Panc1 (cell line): ENCODE measurements around the gene MSN. TPM values are rescaled to one million over a fixed set of nuclear protein-coding genes. Genes with fewer than 3 reads are reported as not detected.
"Not testable (repeated sequence)": the region's sequence is repeated elsewhere in the genome, so short reads cannot be mapped to it uniquely, and the experiment has no call there.

Experiments
- ATAC-seq: fragments of 200-7000 bp; cut with Tn5 transposase; 2 replicates; pipeline ENCODE4 v1.9.1; 2020; ENCODE audit warnings: mild to moderate bottlenecking, moderate library complexity
- Bru-seq: library from RNA; stranded (reverse); fragments of 400-500 nt; gene quantifications from one replicate; lab custom pipeline; 2021; lab: Mats Ljungman, UMichigan
- BruChase-seq, 2 experiments: library from RNA; stranded (reverse); fragments of 400-500 nt; gene quantifications; one replicate each; lab custom pipeline; 2021; lab: Mats Ljungman, UMichigan
- BruUV-seq: library from RNA; stranded (reverse); fragments of 400-500 nt; replicated peaks from 2 replicates; lab custom pipeline; 2021; lab: Mats Ljungman, UMichigan
- CTCF ChIA-PET: fragments of 300-600 bp; sonication (Branson Sonifier 250); formaldehyde crosslinking; loops from one replicate; lab custom pipeline; 2022; ENCODE audit warnings: antibody characterized with exemption; lab: Charles Lee
- POLR2A ChIA-PET: fragments of 300-600 bp; sonication (Branson Sonifier 250); formaldehyde crosslinking; loops from one replicate; lab custom pipeline; 2022; ENCODE audit warnings: antibody characterized with exemption; lab: Charles Lee
- DNase-seq: peaks from one replicate; pipeline ENCODE4 v3.0.0-alpha.2; 2010; ENCODE audit warnings: low read depth, low spot score
- H3K27ac ChIP-seq: 2 replicates; pipeline ENCODE4 v1.5.1; 2011; ENCODE audit warnings: mild to moderate bottlenecking, low read length, inconsistent platforms
- H3K27me3 ChIP-seq: fragments of 200-500 bp; sonication (Bioruptor generic); 2 replicates; pipeline ENCODE4 v1.6.0; 2014; ENCODE audit warnings: low read length, inconsistent platforms; ENCODE audit not compliant: control insufficient read depth, insufficient read depth
- H3K36me3 ChIP-seq: fragments of 200-500 bp; sonication (Bioruptor generic); 2 replicates; pipeline ENCODE4 v1.5.1; 2014; ENCODE audit warnings: inconsistent platforms, mild to moderate bottlenecking, low read length, moderate library complexity; ENCODE audit not compliant: control insufficient read depth, insufficient read depth
- H3K4me1 ChIP-seq: 2 replicates; pipeline ENCODE4 v1.5.1; 2011; ENCODE audit warnings: inconsistent platforms, mild to moderate bottlenecking, low read length, moderate library complexity; ENCODE audit not compliant: control insufficient read depth, insufficient read depth
- H3K4me3 ChIP-seq, 2 experiments: 2 replicates each; pipeline ENCODE4 v1.5.1; 2011 to 2012; ENCODE audit warnings: low read depth in 2 of 2, low read length in 2 of 2, mild to moderate bottlenecking in 2 of 2, inconsistent platforms in 1 of 2, moderate library complexity in 1 of 2
- H3K9me3 ChIP-seq: fragments of 200-500 bp; sonication (Bioruptor generic); 2 replicates; pipeline ENCODE4 v1.5.1; 2014; ENCODE audit warnings: low read depth, mild to moderate bottlenecking, inconsistent platforms, low read length, moderate library complexity; ENCODE audit not compliant: control insufficient read depth, insufficient read depth
- POLR2AphosphoS5 ChIP-seq: IDR thresholded peaks from 2 replicates; pipeline ENCODE4 v1.6.1; 2012; ENCODE audit warnings: mild to moderate bottlenecking, low read depth, low read length, moderate library complexity
- SIN3A ChIP-seq: IDR thresholded peaks from 2 replicates; pipeline ENCODE4 v1.6.1; 2012; ENCODE audit warnings: low read depth, mild to moderate bottlenecking, low read length, moderate library complexity, borderline replicate concordance; ENCODE audit not compliant: insufficient read depth
- TCF7L2 ChIP-seq: IDR thresholded peaks from 2 replicates; pipeline ENCODE4 v1.6.1; 2011; ENCODE audit warnings: mild to moderate bottlenecking, low read depth, low read length, inconsistent platforms
- in situ Hi-C: cut with HindIII; loops from 2 replicates; pipeline ENCODE4 v1.10.0; 2016; ENCODE audit warnings: low sequenced_read_pairs, low pct_unique_long_range_greater_than_20kb
- intact Hi-C: fragments of 100-400 bp; cut with micrococcal nuclease; formaldehyde crosslinking; loops from one replicate; pipeline ENCODE4 v1.10.0; 2022; ENCODE audit not compliant: unreplicated experiment
- long read RNA-seq: library from polyadenylated mRNA; unstranded; transcript quantifications from one replicate; pipeline ENCODE4 v2.0.0, GENCODE V29; 2021; ENCODE audit not compliant: unreplicated experiment
- polyA plus RNA-seq: library from polyadenylated mRNA; unstranded; fragments of >200 nt; gene quantifications from one replicate; pipeline ENCODE4 v1.2.1, GENCODE V29; 2012; ENCODE audit warnings: missing spikeins; ENCODE audit not compliant: insufficient read length
- total RNA-seq: library from RNA; stranded (reverse); gene quantifications from one replicate; pipeline ENCODE4 v1.2.1, GENCODE V29; 2021; ENCODE audit not compliant: unreplicated experiment
- TF ChIP-seq, protein P1 (sequence below), 2 experiments: IDR thresholded peaks; 2 replicates each; pipeline ENCODE4 v1.6.1; 2011 to 2012; ENCODE audit warnings: low read depth in 2 of 2, control low read depth in 1 of 2, low read length in 1 of 2, mild to moderate bottlenecking in 1 of 2, moderate library complexity in 1 of 2; ENCODE audit not compliant: insufficient read depth in 1 of 2
- TF ChIP-seq, protein P2 (sequence below): fragments of 450-650 bp; IDR thresholded peaks from 2 replicates; pipeline ENCODE4 v1.5.1; 2017; ENCODE audit warnings: mild to moderate bottlenecking

Gene MSN
- 185 TPM for total RNA-seq
- 166 TPM for polyA plus RNA-seq
- Bru-seq, nascent RNA: percentile 84 among the genes with signal in this experiment
- BruChase-seq, experiment 1, labeled RNA remaining after a 2-hour chase: percentile 79 among the genes with signal in this experiment
- percentile 90 among the genes with signal in this experiment for BruChase-seq, experiment 2, labeled RNA remaining after a 6-hour chase
- long read RNA-seq, transcript MSN-201 (13 exons, 3,944 nt): major isoform, 50 of 127 reads
- long read RNA-seq, partial matches to known transcripts: 69 of 127 reads
- long read RNA-seq, other reads (novel, unspliced or antisense): 8 of 127 reads

DNA sequence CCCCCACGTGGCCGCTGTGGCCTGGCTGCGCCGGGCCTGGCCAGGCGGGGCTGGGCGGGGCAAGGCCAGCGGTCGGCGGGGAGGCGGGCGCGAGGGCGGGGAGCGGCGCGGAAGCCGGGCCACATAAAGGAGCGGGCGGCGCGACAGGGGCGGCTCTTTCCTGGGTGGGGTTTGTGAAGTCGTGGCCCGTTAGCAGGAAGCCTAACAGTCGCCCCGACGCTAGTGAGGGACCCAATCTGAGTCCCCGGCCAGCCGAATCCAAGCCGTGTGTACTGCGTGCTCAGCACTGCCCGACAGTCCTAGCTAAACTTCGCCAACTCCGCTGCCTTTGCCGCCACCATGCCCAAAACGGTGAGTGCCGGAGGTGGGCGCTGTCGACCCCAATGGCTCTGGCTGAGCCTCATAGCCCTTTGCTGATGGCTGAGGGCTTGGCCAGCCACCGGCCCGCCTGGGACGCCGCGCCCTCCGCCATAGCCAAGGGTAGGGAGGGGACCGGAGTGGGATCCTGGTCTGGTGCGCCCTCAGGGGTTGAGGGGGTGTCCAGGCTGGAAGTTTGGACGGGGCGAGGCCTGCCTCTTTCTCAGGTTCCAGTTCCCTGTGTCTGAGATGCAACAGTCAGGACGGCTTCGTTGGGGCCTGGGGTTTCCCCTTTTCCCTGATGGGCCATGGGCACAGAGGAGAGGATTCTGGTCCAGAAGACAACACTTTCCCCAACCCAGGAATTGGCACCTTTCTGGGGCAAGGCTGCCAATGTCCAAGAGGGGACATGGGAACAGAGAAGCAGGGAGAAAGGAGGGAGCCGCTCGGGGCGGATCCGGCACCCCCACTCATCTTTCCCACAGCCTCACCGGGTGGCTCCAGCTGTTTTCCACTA lies at the start of gene MSN:
MSN (plus strand) TSS at position 152 of the 874 bp plus-strand sequence; CDS start at position 340, 188 bp downstream.
- TF ChIP-seq, protein P1, sequence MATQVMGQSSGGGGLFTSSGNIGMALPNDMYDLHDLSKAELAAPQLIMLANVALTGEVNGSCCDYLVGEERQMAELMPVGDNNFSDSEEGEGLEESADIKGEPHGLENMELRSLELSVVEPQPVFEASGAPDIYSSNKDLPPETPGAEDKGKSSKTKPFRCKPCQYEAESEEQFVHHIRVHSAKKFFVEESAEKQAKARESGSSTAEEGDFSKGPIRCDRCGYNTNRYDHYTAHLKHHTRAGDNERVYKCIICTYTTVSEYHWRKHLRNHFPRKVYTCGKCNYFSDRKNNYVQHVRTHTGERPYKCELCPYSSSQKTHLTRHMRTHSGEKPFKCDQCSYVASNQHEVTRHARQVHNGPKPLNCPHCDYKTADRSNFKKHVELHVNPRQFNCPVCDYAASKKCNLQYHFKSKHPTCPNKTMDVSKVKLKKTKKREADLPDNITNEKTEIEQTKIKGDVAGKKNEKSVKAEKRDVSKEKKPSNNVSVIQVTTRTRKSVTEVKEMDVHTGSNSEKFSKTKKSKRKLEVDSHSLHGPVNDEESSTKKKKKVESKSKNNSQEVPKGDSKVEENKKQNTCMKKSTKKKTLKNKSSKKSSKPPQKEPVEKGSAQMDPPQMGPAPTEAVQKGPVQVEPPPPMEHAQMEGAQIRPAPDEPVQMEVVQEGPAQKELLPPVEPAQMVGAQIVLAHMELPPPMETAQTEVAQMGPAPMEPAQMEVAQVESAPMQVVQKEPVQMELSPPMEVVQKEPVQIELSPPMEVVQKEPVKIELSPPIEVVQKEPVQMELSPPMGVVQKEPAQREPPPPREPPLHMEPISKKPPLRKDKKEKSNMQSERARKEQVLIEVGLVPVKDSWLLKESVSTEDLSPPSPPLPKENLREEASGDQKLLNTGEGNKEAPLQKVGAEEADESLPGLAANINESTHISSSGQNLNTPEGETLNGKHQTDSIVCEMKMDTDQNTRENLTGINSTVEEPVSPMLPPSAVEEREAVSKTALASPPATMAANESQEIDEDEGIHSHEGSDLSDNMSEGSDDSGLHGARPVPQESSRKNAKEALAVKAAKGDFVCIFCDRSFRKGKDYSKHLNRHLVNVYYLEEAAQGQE (IDR thresholded peaks at IDR 0.05; ENCODE audit: insufficient read depth in 1 of 2, low read depth in 2 of 2, low read length in 1 of 2): no peak
- no peak; the same call in none of the 2 replicates for TF ChIP-seq POLR2AphosphoS5
- 0 out of 2 replicates have a peak, but pooled peaks have one; percentile 27 for TF ChIP-seq TCF7L2
- TF ChIP-seq, protein P2, sequence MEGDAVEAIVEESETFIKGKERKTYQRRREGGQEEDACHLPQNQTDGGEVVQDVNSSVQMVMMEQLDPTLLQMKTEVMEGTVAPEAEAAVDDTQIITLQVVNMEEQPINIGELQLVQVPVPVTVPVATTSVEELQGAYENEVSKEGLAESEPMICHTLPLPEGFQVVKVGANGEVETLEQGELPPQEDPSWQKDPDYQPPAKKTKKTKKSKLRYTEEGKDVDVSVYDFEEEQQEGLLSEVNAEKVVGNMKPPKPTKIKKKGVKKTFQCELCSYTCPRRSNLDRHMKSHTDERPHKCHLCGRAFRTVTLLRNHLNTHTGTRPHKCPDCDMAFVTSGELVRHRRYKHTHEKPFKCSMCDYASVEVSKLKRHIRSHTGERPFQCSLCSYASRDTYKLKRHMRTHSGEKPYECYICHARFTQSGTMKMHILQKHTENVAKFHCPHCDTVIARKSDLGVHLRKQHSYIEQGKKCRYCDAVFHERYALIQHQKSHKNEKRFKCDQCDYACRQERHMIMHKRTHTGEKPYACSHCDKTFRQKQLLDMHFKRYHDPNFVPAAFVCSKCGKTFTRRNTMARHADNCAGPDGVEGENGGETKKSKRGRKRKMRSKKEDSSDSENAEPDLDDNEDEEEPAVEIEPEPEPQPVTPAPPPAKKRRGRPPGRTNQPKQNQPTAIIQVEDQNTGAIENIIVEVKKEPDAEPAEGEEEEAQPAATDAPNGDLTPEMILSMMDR: peak; percentile 24; the same call in 1 of the 2 replicates
- TF ChIP-seq SIN3A: no peak
- ChIA-PET CTCF (no interaction called here), POLR2A (interaction anchor here (0.8 kb wide), 1 partner anchor 1463 kb away, joined by 3 read pairs; no protein-coding TSS in a partner anchor)
- peaks cover 11% of the 10 kb centered on the region for H3K4me1 ChIP-seq
- DNase-seq (no peak), ATAC-seq (peak; percentile 97)
- H3K4me3 ChIP-seq: peak within 1 kb of the TSS; percentile 74 to 86
- intact Hi-C loops (loop anchor here (1.0 kb wide), 1 partner anchor 72 kb away; no protein-coding TSS in a partner anchor), in situ Hi-C loops (no loop called here)
- H3K27ac ChIP-seq: peak within 1 kb of the TSS; percentile 87
- no peaks in the 10 kb centered on the region for H3K9me3 ChIP-seq
- no TSS peak for BruUV-seq
- no peaks in the 10 kb centered on the region for H3K36me3 ChIP-seq
- H3K27me3 ChIP-seq: no peaks in the 10 kb centered on the region

DNA sequence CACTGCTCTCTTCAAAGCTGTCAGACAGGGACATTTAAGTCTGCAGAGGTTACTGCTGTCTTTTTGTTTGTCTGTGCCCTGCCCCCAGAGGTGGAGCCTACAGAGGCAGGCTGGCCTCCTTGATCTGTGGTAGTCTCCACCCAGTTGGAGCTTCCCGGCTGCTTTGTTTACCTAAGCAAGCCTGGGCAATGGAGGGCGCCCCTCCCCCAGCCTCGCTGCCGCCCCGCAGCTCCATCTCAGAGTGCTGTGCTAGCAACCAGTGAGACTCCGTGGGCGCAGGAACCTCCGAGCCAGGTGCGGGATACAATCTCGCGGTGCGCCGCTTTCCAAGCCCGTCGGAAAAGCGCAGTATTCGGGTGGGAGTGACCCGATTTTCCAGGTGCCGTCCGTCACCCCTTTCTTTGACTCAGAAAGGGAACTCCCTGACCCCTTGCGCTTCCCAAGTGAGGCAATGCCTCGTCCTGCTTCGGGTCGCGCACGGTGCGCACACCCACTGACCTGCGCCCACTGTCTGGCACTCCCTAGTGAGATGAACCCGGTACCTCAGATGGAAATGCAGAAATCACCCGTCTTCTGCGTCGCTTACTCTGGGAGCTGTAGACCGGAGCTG lies 47.3 kb upstream of the MSN start:
- BruUV-seq, H3K4me3 ChIP-seq, CTCF ChIA-PET, H3K36me3 ChIP-seq, in situ Hi-C loops, POLR2A ChIA-PET, H3K27me3 ChIP-seq, H3K27ac ChIP-seq, H3K9me3 ChIP-seq, H3K4me1 ChIP-seq, intact Hi-C loops, ATAC-seq, DNase-seq: not testable (repeated sequence)
